ENCODE measurements around the gene NHSL1.
"Not testable (repeated sequence)": the region's sequence is repeated elsewhere in the genome, so short reads cannot be mapped to it uniquely, and the experiment has no call there.

Gene NHSL1

GRCh38 chr6:138456401-138456790 is 42.9 kb downstream of the NHSL1 start:
- no peak for DNase-seq

- peak; percentile 14 for DNase-seq
Observed at GRCh38 chr6:138455746-138456400, 43.4 kb downstream of the NHSL1 start.

DNA sequence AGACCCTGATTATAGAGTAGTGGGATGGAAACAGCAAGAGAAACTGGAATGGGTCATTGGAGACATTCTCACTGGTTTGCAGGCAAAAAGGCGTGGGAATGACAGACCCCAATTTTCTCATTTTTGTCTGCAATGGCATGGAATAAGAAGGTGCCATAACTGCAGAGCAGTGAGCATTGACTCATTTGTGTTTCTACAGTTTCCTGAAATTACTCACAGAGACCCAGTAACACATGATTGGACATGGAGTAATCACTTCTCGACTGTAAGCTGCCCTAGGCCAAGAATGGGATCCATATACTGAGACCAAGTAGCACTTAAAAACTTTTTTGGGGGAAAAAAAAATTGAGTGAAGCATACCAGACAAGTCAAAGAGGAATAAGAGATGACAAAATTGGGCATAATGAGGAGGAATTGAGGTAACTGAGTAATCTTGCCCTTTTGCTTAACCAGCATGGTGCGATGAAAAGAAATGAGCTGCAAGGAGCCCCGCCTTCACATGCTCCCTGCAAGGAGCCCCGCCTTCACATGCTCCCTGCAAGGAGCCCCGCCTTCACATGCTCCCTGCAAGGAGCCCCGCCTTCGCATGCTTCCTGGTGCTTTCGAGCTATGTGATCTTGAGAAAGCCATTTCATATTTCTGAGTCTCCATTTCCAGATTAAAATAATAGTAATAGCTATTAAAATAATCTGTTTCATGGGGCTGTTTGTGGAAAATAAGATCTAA is 44.1 kb downstream of the NHSL1 start:
- peak; percentile 60 for DNase-seq

GRCh38 chr6:138451043-138451442 is 48.3 kb downstream of the NHSL1 start:
- no peak for DNase-seq

- DNase-seq: no peak
Observed at GRCh38 chr6:138450445-138450844, 48.8 kb downstream of the NHSL1 start.

GRCh38 chr6:138446821-138447220 is 52.5 kb downstream of the NHSL1 start:
- DNase-seq: no peak

DNA sequence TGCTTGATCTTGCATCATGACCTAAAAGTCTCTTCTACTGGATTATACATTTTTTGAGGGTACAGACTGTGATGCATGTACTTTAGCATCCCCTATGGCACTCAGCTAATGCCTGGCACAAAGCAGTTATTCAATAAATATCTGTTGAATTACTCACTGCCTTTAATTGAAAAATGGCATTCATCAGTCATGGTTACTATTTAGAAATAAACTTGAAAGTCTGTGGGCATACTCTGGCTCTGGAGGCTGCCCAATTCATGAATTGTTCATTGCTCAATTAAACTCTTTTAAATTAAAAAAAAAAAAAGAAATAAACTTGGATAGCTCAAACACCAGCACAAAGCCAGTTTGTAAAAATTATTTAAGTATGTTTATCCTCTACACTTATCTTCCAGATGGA is 55.3 kb downstream of the NHSL1 start:
- no peak for DNase-seq

DNA sequence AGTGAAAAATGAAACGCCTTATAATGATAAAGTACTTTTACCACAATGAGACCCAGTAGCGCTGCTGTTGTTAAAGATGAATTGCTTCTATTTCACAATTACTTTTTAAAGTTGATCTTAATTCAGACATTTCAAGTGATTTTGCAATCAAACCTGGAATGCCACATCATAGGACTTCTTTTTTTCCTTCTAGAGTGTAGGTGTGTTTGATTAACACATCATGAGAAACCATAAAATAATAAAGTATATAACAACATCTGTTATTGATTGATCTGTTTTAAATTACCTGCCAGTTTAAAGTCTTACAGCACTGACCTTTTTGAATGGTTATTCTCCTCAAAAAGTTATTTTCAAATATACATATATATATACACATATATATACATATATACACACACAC is 56.6 kb downstream of the NHSL1 start:
- no peak for DNase-seq

DNA sequence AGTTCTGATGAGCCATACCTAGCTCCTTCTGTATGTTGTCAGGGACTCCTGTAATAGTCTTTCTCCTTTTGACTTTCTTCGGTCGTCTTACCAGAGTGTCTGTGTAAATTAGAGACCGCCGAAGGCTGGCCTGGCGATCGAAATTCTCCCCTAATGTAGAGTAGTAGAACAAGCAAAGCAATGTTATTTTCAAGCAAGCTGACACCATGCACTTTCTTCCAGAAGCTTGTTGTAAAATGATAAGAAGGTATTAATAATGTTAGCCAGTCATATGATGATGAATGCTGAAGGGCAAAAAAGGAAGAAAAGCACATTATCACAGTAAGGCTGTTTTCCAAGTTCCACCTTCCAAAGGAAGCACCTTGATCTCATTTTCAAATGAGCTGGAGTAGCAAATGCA is 57.3 kb downstream of the NHSL1 start:
- no peak for DNase-seq

DNA sequence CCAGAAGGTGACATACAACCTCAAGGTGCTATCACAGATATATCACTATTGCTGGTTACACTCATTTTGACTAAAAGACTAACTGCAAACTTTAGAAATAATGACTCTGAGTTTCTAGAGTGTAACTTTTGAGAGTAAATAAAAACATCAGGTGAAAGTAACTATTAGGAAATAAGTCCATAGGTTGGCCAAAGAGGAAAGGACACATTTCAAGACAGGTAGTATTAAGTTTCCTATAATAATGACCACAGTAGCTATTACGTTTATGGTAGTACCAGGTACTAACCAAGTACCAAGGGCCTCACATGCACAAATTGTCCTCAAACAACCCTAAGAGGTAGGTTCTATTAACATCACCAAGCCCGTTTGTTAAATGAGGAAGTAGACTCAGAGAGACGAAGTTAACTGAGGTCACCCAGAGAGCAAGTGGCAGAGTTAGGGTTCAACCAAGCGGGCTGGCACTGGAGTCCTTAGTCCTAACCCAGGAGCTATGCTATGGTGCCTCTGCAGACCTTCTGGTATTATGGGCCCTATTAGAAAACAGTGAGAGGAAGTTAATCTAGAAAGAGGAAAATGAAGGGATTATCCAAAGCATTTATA is 58.4 kb downstream of the NHSL1 start:
- DNase-seq: no peak

GRCh38 chr6:138440296-138440695 is 59.0 kb downstream of the NHSL1 start:
- DNase-seq: no peak

- no peak for DNase-seq
Observed at GRCh38 chr6:138439546-138439945, 59.7 kb downstream of the NHSL1 start.

DNA sequence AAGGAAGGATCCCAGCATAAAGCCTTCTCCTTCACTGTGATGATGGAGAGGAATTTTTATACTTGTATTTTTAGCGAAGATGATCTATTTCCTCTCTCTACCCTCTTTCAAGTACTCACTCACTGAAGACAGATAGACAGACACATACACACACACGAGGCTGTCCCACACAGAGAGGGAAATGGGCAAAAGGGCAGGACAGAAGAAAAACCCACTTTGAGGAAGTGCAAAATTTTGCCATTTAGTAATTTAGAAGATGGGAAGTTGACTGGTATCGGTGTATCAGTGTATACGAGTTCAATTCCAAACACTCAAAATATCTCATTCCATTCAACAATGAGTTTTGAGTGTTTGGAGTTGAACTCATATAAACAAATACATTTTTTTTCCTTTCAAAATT is 64.4 kb downstream of the NHSL1 start:
- no peak for DNase-seq

DNA sequence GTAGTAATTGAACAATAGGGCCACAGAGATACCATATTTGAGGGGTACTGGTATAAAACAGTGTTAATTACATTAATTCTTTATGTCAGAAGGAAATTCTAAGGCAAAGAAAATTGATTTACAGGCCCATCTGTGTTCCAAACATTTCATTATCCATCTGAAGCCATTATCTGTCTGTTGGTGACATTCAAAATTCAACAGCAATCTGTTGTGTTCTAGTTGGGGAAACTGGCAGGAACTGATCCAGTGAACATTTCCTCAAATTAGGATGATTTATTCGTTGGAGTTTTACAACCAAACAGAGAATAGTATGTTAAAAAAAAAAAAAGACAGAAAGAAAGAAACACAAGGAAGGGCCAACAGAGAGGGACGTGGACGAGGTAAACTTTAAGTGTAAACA is 65.2 kb downstream of the NHSL1 start:
- DNase-seq: no peak

- no peak for DNase-seq
Observed at GRCh38 chr6:138432063-138432356, 67.3 kb downstream of the NHSL1 start.

GRCh38 chr6:138431256-138432062 is 67.8 kb downstream of the NHSL1 start:
- no peak for DNase-seq

DNA sequence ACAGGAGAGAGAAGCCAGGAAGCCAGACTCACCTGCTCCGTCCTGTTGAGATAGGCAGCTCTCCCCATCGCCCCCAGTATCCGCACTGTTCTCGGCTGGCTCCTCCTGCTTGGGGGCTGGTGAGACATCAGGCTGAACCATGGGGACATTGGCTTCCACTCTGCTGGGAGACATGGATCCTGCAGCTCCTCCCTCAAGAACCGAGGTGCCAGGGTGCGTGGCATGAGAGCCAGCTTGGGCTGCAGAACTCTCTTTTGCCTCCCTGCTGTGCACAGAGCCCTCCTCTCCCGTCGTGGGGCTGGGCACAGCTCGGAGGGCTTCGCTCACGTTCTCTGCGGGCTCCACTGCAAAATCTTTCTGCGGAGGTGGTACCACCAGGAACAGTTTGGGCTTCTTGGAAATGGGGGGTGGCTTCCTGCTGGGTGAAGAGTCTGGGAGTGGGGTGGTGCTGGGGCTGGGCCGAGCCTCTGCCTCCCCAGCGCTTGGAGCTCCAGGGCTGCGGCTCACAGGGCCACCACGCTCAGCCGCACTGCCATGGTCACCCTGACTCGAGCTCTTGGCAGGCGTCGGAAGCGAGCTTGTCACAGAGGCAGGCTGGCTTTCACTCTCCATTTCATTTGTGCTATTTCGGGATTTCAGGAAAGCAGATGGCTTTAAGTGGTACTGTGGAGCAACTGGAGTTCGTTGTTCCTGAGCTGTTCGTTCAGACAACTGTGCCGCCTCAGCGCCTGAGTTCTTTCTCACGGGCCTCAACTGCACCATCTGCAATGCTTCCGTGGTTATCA is 68.7 kb downstream of the NHSL1 start:
- DNase-seq: no peak

DNA sequence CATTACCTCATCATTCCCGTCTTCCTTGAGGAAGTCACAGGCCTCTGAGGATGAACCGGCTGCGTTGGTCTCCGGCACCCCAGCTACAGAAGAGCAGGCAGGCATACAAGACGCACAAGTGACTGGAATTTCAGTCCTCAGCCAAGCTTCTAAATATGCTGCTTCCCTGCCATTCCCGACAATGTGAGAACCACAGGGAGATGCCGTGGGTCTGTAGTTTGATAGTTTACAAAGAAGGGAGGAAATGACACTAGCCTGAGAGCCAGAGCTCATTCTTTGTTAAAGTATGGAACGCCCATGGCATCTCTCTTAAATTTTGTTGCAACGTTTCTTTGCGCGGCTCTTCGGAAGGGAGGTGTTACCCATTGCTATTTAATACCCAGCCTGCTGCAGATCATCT is 69.5 kb downstream of the NHSL1 start:
- no peak for DNase-seq

- DNase-seq: no peak
Observed at GRCh38 chr6:138428944-138429598, 70.2 kb downstream of the NHSL1 start.

GRCh38 chr6:138427701-138428100 is 71.6 kb downstream of the NHSL1 start:
- no peak for DNase-seq

GRCh38 chr6:138426500-138427123 is 72.7 kb downstream of the NHSL1 start:
- DNase-seq: no peak

DNA sequence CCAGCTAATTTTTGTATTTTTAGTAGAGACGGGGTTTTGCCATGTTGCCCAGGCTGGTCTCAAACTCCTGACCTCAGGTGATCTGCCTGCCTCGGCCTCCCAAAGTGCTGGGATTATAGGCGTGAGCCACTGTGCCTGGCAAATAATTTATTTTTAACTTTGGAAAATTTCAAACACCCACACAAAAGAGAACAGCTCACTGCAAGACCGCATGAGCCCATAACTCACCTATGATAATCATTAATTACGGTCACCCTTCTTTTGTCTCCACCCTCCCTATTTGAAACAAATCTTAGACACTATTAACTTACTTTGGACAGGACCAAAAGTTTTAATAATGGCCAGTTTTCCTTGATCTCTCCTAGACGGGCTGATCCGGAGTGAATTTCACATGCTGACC is 74.0 kb downstream of the NHSL1 start:
- not testable (repeated sequence) for DNase-seq

Measured in activated CD4-positive, alpha-beta T cell treated with anti-CD3 and anti-CD28 coated beads, Interleukin-2, amount 50 U/mL, for 1 hour (primary cell).